HepG2 (cell line): ENCODE results near the gene TIPIN. TPM values are rescaled to one million over a fixed set of nuclear protein-coding genes. Genes with fewer than 3 reads are reported as not detected.

ENCODE experiments used
- AKNA ChIP-seq: sonication (generic); formaldehyde crosslinking; IDR thresholded peaks from 2 replicates; pipeline ENCODE4 v1.4.0; 2020; ENCODE audit warnings: missing genetic modification reagents, borderline replicate concordance
- ARID4A ChIP-seq: sonication (generic); formaldehyde crosslinking; IDR thresholded peaks from 2 replicates; pipeline ENCODE4 v1.5.0; 2020; ENCODE audit warnings: mild to moderate bottlenecking, missing genetic modification reagents, borderline replicate concordance
- ETV5 ChIP-seq: IDR thresholded peaks from 2 replicates; pipeline ENCODE4 v1.6.1; 2018; ENCODE audit warnings: missing biosample characterization, missing genetic modification reagents, inconsistent platforms, borderline replicate concordance
- FOSL2 ChIP-seq: sonication (generic); formaldehyde crosslinking; IDR thresholded peaks from 2 replicates; pipeline ENCODE4 v1.4.0; 2020; ENCODE audit warnings: missing genetic modification reagents
- HDAC2 ChIP-seq: sonication (generic); formaldehyde crosslinking; IDR thresholded peaks from 2 replicates; pipeline ENCODE4 v1.4.0; 2020; ENCODE audit warnings: missing genetic modification reagents
- HMGXB4 ChIP-seq, 2 experiments: sonication (generic) in 1 of 2; formaldehyde crosslinking in 1 of 2; IDR thresholded peaks; 2 replicates each; pipeline versions ENCODE4 v1.4.0 to v1.6.1; 2018 to 2020; ENCODE audit warnings: missing genetic modification reagents in 2 of 2, borderline replicate concordance in 1 of 2, low read depth in 1 of 2, mild to moderate bottlenecking in 1 of 2, missing biosample characterization in 1 of 2
- HNF4G ChIP-seq, 2 experiments: sonication (generic) in 1 of 2; formaldehyde crosslinking in 1 of 2; IDR thresholded peaks; 2 replicates each; pipeline versions ENCODE4 v1.4.0 to v1.6.1; 2011 to 2020; ENCODE audit warnings: borderline replicate concordance in 2 of 2, low read depth in 2 of 2, mild to moderate bottlenecking in 2 of 2, low read length in 1 of 2, missing genetic modification reagents in 1 of 2, moderate library complexity in 1 of 2
- MAFF ChIP-seq: IDR thresholded peaks from 2 replicates; pipeline ENCODE4 v1.6.1; 2011; ENCODE audit warnings: low read depth, low read length, improper control_type of control experiment
- MZF1 ChIP-seq: sonication (generic); formaldehyde crosslinking; IDR thresholded peaks from 2 replicates; pipeline ENCODE4 v1.8.1; 2023; ENCODE audit warnings: mild to moderate bottlenecking, missing genetic modification reagents, borderline replicate concordance
- NFE2L2 ChIP-seq: fragments of 150-350 bp; IDR thresholded peaks from 2 replicates; pipeline ENCODE4 v1.6.1; 2014; ENCODE audit warnings: low read length
- NFIC ChIP-seq: IDR thresholded peaks from 2 replicates; pipeline ENCODE4 v1.6.1; 2012; ENCODE audit warnings: mild to moderate bottlenecking, low read length, inconsistent platforms
- RARA ChIP-seq: IDR thresholded peaks from 2 replicates; pipeline ENCODE4 v1.6.1; 2016; ENCODE audit warnings: missing genetic modification reagents, missing compliant biosample characterization
- ZKSCAN8 ChIP-seq: IDR thresholded peaks from 2 replicates; pipeline ENCODE4 v1.6.1; 2016; ENCODE audit warnings: borderline replicate concordance, missing genetic modification reagents, missing compliant biosample characterization
- ZMYM2 ChIP-seq: sonication (generic); formaldehyde crosslinking; IDR thresholded peaks from 2 replicates; pipeline ENCODE4 v1.8.0; 2022; ENCODE audit warnings: mild to moderate bottlenecking, missing genetic modification reagents
- ZNF644 ChIP-seq: IDR thresholded peaks from 2 replicates; pipeline ENCODE4 v1.6.1; 2016; ENCODE audit warnings: low read depth
- ZNF770 ChIP-seq: sonication (generic); formaldehyde crosslinking; IDR thresholded peaks from 2 replicates; pipeline ENCODE4 v1.5.0; 2020; ENCODE audit warnings: mild to moderate bottlenecking, missing genetic modification reagents
- polyA plus RNA-seq, 8 experiments: library from polyadenylated mRNA; depleted of rRNA in 3 of 8; stranded (reverse) in 7 of 8; unstranded in 1 of 8; fragments of >200 nt; fragmentation: Illumina TruSeq in 4 of 8; extraction: Trizol in 4 of 8; gene quantifications; 2 replicates each; pipeline versions ENCODE4 v1.2.1 to v1.2.3, GENCODE V29; 2011 to 2016; ENCODE audit warnings: low read depth in 4 of 8, missing spikeins in 1 of 8, mixed read lengths in 1 of 8; ENCODE audit not compliant: insufficient read depth in 1 of 8
- total RNA-seq, 5 experiments: library from RNA; depleted of rRNA; stranded (reverse); fragments of >200 nt; fragmentation: Illumina TruSeq; extraction: Trizol; gene quantifications; 2 replicates each; pipeline ENCODE4 v1.2.3, GENCODE V29; 2016; ENCODE audit warnings: low read depth in 1 of 5

TIPIN gene
- total and polyA plus RNA-seq, 2 of the 13 experiments (the other 11 are each of a cell fraction or from before 2014, with no cell fraction given): 2.7 to 28.6 TPM

- TF ChIP-seq AKNA (CRISPR knock-in tag) (no peak), HNF4G (IDR thresholded peaks at IDR 0.05; ENCODE audit: borderline replicate concordance, low read depth, low read length) (peak; percentile 72; the same call in 1 of the 2 replicates), HNF4G (CRISPR knock-in tag; IDR thresholded peaks at IDR 0.05; ENCODE audit: borderline replicate concordance, low read depth) (no peak), HDAC2 (CRISPR knock-in tag) (peak; percentile 47; the same call in 1 of the 2 replicates), MZF1 (CRISPR knock-in tag) (no peak), NFE2L2 (peak; percentile 62), MAFF (0 out of 2 replicates have a peak, but pooled peaks have one; percentile 3), ZMYM2 (CRISPR knock-in tag) (peak; percentile 81), ZNF770 (CRISPR knock-in tag) (peak; percentile 94), ZKSCAN8 (CRISPR knock-in tag) (no peak), ZNF644 (CRISPR knock-in tag) (0 out of 2 replicates have a peak, but pooled peaks have one; percentile 43), NFIC (no peak), HMGXB4 (CRISPR knock-in tag; IDR thresholded peaks at IDR 0.05; ENCODE audit: borderline replicate concordance in 1 of 2, low read depth in 1 of 2) (peak in 1 of 2 experiments; percentile 20; a peak in 1 of 4 replicates), RARA (CRISPR knock-in tag) (peak; percentile 43), ARID4A (CRISPR knock-in tag) (no peak), FOSL2 (peak; percentile 79), ETV5 (CRISPR knock-in tag) (peak; percentile 40; the same call in 1 of the 2 replicates)
Measured at GRCh38 chr15:66288093-66288492, 68.4 kb downstream of the TIPIN start (continued).
